Measurements from ENCODE around the gene DPM2.

The DPM2 gene

DNA sequence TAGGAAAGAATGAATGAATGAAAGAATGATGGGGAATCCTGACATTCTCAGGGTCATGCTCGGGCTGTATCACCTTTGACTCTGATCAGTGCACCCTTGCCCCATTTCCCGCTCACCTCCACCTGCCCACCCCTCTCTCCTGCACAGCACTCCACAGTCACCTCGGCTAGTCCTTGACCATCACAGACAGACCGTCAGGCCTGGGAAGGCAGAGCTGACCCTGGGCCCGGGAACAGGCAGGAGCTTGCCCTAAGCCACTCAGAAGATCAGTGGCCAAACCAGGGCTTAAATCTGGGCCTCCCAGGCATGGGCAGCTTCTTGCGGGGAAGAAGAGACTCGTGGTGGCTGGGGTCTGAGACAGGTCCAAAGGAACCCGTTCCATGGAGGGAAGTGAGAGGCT lies 41.8 kb downstream of the DPM2 start:
- TF ChIP-seq, protein P1, sequence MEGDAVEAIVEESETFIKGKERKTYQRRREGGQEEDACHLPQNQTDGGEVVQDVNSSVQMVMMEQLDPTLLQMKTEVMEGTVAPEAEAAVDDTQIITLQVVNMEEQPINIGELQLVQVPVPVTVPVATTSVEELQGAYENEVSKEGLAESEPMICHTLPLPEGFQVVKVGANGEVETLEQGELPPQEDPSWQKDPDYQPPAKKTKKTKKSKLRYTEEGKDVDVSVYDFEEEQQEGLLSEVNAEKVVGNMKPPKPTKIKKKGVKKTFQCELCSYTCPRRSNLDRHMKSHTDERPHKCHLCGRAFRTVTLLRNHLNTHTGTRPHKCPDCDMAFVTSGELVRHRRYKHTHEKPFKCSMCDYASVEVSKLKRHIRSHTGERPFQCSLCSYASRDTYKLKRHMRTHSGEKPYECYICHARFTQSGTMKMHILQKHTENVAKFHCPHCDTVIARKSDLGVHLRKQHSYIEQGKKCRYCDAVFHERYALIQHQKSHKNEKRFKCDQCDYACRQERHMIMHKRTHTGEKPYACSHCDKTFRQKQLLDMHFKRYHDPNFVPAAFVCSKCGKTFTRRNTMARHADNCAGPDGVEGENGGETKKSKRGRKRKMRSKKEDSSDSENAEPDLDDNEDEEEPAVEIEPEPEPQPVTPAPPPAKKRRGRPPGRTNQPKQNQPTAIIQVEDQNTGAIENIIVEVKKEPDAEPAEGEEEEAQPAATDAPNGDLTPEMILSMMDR (IDR thresholded peaks at IDR 0.05; ENCODE audit: control insufficient read depth, insufficient read depth, low read depth, low read length, missing control alignments) = no peak
- H3K4me3 ChIP-seq (ENCODE audit: control insufficient read depth, low read depth, low read length) = no peak overlapping the region
- DNase-seq (ENCODE audit: low read depth) = no peak

DNA sequence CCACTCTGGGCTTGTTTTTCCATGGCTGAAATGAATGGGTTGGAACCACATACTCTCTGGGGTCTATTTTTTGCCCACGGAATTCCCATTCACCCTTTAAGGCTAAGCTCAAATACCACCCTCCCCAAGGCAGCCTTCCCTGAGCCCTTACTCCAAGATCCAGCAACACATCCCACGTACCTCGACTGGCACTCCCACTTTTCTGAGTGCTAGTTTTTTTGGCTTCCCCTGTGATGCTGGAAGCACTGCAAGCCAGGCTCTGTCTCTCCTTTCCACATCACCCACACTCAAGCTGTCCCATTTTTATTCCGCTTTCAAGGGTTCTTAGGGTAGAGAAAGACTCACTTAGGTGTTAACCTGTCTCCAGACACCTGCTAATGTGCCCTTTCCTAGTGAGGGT lies 44.3 kb downstream of the DPM2 start:
- H3K4me3 ChIP-seq (ENCODE audit: control insufficient read depth, low read depth, low read length) = no peak overlapping the region
- TF ChIP-seq, protein P1 (IDR thresholded peaks at IDR 0.05; ENCODE audit: control insufficient read depth, insufficient read depth, low read depth, low read length, missing control alignments) = no peak
- no peak for DNase-seq (ENCODE audit: low read depth)

DNA sequence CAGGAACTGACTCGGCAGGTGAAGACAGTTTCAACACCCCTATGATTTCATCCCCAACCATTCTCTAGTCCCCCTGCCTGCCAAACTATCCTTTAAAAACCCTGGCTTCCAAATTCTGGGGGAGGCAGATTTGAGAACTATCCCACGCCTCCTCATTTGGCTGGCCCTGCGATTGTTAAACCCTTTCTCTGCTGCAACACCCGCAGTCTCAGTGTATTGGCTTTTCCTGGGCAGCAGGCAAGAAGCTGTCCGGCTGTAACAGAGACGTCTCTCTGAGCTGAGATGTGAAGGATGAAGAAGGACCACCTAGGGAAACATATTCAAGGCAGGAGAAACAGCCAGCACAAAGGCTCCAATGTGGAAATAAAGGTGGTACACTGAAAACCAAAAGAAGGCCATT lies 44.8 kb downstream of the DPM2 start:
- TF ChIP-seq, protein P1 (IDR thresholded peaks at IDR 0.05; ENCODE audit: control insufficient read depth, insufficient read depth, low read depth, low read length, missing control alignments) = no peak
- no peak for DNase-seq (ENCODE audit: low read depth)
- no peak overlapping the region for H3K4me3 ChIP-seq (ENCODE audit: control insufficient read depth, low read depth, low read length)

DNA sequence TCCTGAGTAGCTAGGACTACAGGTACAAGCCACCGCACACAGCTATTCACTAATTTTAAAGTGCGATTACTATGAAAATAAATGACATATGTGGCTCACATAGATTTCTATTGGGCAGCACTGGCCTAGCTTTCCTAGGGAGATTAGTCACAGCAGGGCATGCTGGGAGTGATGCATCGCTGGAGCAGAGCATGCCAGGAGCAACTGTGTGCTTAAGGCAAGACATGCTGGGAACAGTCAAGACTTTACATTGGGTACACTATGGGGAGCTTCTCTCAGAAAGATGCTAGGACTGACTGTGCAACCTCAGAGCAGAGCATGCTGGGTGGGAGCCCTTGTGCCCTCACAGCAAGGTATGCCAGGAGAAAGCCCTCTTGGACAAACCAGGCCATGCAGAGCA lies 47.6 kb downstream of the DPM2 start:
- no peak for DNase-seq (ENCODE audit: low read depth)
- TF ChIP-seq, protein P1 (IDR thresholded peaks at IDR 0.05; ENCODE audit: control insufficient read depth, insufficient read depth, low read depth, low read length, missing control alignments) = no peak
- no peak overlapping the region for H3K4me3 ChIP-seq (ENCODE audit: control insufficient read depth, low read depth, low read length)

DNA sequence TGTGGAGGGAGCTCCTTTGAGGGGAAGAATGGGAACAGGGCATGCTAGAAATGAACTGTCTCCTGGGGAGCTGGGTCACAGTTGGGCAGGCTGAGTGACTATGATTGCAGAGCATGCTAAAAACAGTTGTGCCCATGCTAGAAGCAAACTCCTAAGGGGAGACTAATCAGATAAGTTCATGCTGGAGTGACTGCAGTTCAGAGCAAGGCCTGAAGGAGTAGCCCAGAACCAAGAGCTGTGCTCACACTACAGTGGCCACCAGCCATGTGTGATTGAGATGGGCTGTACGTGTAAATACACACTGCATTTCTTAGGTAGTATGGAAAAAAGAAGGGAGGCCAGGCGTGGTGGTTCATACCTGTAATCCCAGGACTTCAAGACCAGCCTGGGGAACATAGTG lies 49.9 kb downstream of the DPM2 start:
- H3K4me3 ChIP-seq (ENCODE audit: control insufficient read depth, low read depth, low read length) = no peak overlapping the region
- no peak for DNase-seq (ENCODE audit: low read depth)
- TF ChIP-seq, protein P1 (IDR thresholded peaks at IDR 0.05; ENCODE audit: control insufficient read depth, insufficient read depth, low read depth, low read length, missing control alignments) = no peak

DNA sequence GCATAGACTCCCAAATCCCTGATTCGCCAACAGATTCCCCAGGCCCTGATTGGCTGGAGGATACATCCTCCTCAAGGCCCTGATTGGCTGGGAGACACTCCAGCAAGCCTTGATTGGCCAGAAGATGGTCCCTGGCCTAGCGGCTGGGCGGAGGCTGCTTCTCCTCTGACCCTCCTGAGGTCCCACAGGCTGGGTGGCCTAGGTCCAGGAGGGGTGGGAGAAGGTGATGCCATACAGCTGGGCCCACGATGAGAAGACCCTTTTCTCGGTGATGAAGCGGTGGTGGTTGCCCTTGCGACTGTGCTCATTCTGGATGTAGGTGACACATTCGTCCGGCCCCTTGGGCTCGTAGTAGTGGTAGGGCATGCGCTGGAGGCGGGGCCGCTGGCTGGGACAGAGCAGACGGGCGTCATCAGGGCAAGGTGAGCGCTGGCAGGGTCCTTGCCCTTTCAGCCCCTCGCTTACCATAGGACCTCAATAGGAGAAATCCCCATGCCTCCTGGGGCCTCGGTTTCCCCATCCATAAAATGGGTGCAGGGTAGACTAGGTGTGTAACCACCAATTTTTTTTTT lies 51.2 kb downstream of the DPM2 start:
- no peak for DNase-seq (ENCODE audit: low read depth)
- H3K4me3 ChIP-seq (ENCODE audit: control insufficient read depth, low read depth, low read length) = no peak overlapping the region
- TF ChIP-seq, protein P1 (IDR thresholded peaks at IDR 0.05; ENCODE audit: control insufficient read depth, insufficient read depth, low read depth, low read length, missing control alignments) = no peak
